Umbilical cord (tissue), 1 donor: Measurements from ENCODE around the gene NARS2. TPM values are rescaled to one million over a fixed set of nuclear protein-coding genes. Genes with fewer than 3 reads are reported as not detected.

Experiments used
- total RNA-seq: library from RNA; depleted of rRNA; stranded (reverse); fragments of >200 nt; gene quantifications from one replicate; pipeline ENCODE4 v1.2.3, GENCODE V29; 2014; ENCODE audit warnings: low replicate concordance; ENCODE audit not compliant: insufficient read depth

Gene NARS2
- total RNA-seq, 1 donor from 2014 or later = 31.8 TPM

Other genes with a start within 250 kb of the NARS2 start
- gene GAB2, start 157.0 kb downstream of the NARS2 start, total RNA-seq = 27.0 TPM